Camera-type eye (tissue), 1 donor: ENCODE results near the gene MYH4. TPM values are rescaled to one million over a fixed set of nuclear protein-coding genes. Genes with fewer than 3 reads are reported as not detected.

Experiments
- total RNA-seq: library from RNA; depleted of rRNA; stranded (reverse); fragments of >200 nt; gene quantifications from one replicate; pipeline ENCODE4 v1.2.3, GENCODE V29; 2014

MYH4 gene
- total RNA-seq, result 18.1 TPM

DNA sequence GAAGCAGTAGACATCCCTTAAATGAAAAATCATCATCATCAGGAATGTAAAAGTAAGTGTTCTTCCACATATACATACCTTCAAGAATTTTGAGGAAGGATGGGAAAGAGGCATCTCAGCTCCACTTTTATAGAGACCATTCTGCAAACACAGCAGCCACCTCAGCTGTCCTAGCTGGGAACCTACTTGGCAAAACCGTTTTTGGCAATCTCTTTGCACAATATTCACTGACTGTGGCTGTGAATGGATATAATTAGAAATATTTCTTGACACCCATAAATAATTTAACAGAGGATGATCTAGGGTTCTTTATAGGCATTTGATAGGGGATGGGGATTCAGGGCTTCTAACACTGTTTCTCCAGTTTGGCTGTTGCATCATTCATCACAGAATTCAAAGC, at the start of gene MYH4:
TSS of gene MYH4 (minus strand) at position 101 of the 400 bp plus-strand sequence. CDS start 2,814 bp downstream, outside the sequence.

DNA sequence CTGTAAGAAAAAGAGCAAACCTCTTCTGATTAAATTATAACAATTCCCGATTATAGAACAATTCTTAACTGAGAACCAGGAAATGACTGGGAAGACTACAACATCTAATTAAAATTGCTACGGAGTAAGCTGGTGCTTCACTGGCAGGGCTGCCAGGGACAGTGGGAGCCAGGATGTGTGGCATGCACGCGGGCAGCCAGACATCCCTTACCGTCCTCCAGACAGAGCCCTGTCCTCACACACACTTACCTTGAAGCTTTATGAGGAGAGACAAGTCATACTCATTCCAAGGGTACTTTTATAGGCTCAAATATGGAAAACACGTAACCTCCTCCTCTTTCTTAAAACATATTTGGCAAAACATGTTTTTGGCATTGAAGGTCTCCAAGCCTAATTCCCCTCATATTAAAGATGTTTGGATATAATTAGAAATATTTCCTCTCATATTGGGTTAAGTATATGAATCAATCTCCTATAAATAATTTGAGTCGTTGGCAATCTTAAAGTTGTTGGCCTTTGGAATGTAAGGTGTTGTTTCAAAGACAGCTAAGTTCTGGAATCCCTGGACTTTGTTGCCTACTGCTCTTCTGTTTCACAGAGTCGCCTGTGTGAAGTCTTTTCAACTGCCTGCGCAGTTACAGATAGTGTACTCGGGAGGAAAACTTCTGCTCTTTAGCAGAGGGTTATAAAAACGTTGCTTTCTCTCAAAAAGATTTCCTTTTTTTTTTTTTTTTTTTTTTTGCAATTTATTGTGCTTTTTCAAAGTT, 49.1 kb upstream of the MYH4 start, which contains the start of gene MYH1:
TSS of gene MYH1 (minus strand) at position 272 of the 767 bp plus-strand sequence. CDS start 1,900 bp downstream, outside the sequence.

DNA sequence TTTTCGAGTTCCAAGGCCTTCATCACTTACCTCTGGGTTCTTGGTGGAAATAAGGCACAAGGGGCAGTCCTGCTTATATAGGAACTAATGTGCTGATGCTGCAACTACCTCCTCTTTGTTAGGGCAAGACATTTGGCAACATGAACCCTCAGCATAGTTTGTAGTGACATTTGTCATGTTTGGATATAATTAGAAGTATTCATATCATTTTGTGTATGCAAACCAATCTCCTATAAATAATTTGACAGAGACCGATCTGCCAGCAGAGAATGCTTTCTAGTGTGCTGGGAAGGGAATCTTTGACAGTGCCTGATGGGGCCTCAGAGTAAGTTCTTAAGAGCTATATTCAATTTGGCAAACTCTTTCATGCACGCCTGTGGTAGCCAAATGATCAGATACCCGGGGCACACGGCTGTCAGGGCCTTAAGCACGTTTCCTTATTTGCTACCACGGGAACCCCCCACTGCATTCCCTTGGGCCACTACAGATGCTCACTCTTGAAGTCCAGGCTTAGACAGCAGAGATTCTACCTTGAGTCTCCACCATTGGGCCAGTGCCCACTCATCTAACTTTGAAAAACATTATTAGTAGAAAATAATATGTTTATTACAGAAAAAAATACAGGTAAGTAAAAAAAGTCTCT, 47.3 kb downstream of the MYH4 start, which contains the start of gene MYH8:
TSS of gene MYH8 (minus strand) at position 51 of the 643 bp plus-strand sequence. CDS start 1,723 bp downstream, outside the sequence.

Other genes with a start within 250 kb of the MYH4 start
- gene MYH13, start 96.6 kb downstream of the MYH4 start, total RNA-seq, result 5.9 TPM
- gene MYH8, start 47.6 kb downstream of the MYH4 start, total RNA-seq, result 63.4 TPM
- gene MYH1, start 49.0 kb upstream of the MYH4 start, total RNA-seq, result 3.8 TPM
- gene MYH2, start 80.1 kb upstream of the MYH4 start, total RNA-seq, result 272 TPM
- gene MYH3, start 187.8 kb upstream of the MYH4 start, total RNA-seq, result 774 TPM
- 25.6 TPM for gene SCO1, start 228.0 kb upstream of the MYH4 start, total RNA-seq
- 31.4 TPM for gene ADPRM, start 228.0 kb upstream of the MYH4 start, total RNA-seq